Measurements from ENCODE around the gene PABPN1L. TPM values are rescaled to one million over a fixed set of nuclear protein-coding genes. Genes with fewer than 3 reads are reported as not detected.
A peak's percentile ranks its signal among the peaks of the same experiment; 100 is the strongest.

Gene PABPN1L
- total RNA-seq, 1 donor from 2014 or later, result not detected

DNA sequence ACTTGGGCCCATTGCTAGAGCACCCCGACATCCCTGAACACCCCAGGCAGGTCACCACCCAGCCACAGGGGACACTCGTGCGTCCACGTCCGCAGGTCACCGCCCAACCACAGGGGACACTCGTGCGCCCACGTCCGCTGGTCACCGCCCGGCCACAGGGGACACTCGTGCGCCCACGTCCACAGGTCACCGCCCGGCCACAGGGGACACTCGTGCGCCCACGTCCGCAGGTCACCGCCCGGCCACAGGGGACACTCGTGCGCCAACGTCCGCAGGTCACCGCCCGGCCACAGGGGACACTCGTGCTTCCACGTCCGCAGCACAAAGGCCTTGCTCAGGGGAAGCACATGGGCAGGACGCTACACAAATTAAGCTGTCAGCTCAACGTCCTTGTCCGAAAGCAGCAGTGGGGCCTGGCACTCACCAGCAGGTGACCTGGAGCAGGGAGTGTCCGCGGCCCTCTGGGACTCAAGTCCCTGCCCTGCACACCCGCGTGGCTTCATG is 27.4 kb downstream of the PABPN1L start:
- H3K4me3 Mint-ChIP-seq, result no peak overlapping the region
- no peaks in the 10 kb centered on the region for H3K36me3 Mint-ChIP-seq
- Histone ChIP-seq H3K36me3 (no peaks in the 10 kb centered on the region), H3K4me3 (no peak overlapping the region), H3K9me3 (ENCODE audit: low read depth) (no peaks in the 10 kb centered on the region), H3K9ac (no peak overlapping the region), H3K27me3 (no peaks in the 10 kb centered on the region), H2AFZ (replicated peaks) (no peak overlapping the region), H4K20me1 (ENCODE audit: low read depth) (no peaks in the 10 kb centered on the region), H3F3A (ENCODE audit: low read depth) (no peaks in the 10 kb centered on the region), H3K4me1 (no peaks in the 10 kb centered on the region), H3K79me2 (ENCODE audit: low read depth) (no peaks in the 10 kb centered on the region), H3K4me2 (no peak overlapping the region), H3K27ac (no peak overlapping the region)
- H3K9me3 Mint-ChIP-seq, result no peaks in the 10 kb centered on the region
- H3K27ac Mint-ChIP-seq, result no peak overlapping the region
- peaks cover 6% of the 10 kb centered on the region for H3K27me3 Mint-ChIP-seq (ENCODE audit: insufficient read depth, low read depth)
- TF ChIP-seq, protein P1, sequence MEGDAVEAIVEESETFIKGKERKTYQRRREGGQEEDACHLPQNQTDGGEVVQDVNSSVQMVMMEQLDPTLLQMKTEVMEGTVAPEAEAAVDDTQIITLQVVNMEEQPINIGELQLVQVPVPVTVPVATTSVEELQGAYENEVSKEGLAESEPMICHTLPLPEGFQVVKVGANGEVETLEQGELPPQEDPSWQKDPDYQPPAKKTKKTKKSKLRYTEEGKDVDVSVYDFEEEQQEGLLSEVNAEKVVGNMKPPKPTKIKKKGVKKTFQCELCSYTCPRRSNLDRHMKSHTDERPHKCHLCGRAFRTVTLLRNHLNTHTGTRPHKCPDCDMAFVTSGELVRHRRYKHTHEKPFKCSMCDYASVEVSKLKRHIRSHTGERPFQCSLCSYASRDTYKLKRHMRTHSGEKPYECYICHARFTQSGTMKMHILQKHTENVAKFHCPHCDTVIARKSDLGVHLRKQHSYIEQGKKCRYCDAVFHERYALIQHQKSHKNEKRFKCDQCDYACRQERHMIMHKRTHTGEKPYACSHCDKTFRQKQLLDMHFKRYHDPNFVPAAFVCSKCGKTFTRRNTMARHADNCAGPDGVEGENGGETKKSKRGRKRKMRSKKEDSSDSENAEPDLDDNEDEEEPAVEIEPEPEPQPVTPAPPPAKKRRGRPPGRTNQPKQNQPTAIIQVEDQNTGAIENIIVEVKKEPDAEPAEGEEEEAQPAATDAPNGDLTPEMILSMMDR (IDR thresholded peaks at IDR 0.05), result peak; percentile 34
- TF ChIP-seq EZH2phosphoT487 (IDR thresholded peaks at IDR 0.05), result no peak
- H3K4me1 Mint-ChIP-seq, result no peaks in the 10 kb centered on the region
- peak; percentile 15 for DNase-seq (ENCODE audit: low spot score)

DNA sequence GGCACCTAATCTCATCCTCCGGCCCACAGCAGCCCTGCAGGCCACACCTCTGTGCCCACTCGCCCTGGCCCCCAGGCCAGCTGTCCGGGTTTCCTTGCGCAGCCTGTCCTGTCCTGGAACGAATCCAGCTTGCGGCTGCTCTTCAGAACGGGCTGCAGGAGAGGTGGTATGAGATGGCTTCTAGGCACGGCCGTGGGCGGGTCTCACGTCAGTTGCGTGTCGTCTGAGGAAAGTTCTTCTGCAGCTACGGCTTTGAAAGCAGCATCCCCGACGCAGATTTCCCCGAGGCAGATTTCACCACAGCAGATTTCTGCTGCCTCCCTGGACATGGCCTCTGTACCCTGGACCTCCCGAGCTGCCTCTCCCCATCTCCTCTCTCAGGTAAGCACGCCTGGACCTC is 27.9 kb downstream of the PABPN1L start:
- H3K9ac ChIP-seq, result no peak overlapping the region
- no peak for DNase-seq (ENCODE audit: low spot score)
- H3K27ac ChIP-seq, result no peak overlapping the region
- no peaks in the 10 kb centered on the region for H3K36me3 Mint-ChIP-seq
- H3K9me3 Mint-ChIP-seq, result no peaks in the 10 kb centered on the region
- H3K27me3 Mint-ChIP-seq (ENCODE audit: insufficient read depth, low read depth), result peaks cover 4% of the 10 kb centered on the region
- H3K79me2 ChIP-seq (ENCODE audit: low read depth), result no peaks in the 10 kb centered on the region
- H3K9me3 ChIP-seq (ENCODE audit: low read depth), result no peaks in the 10 kb centered on the region
- H3F3A ChIP-seq (ENCODE audit: low read depth), result no peaks in the 10 kb centered on the region
- no peaks in the 10 kb centered on the region for H3K27me3 ChIP-seq
- no peak overlapping the region for H2AFZ ChIP-seq (replicated peaks)
- TF ChIP-seq EZH2 (IDR thresholded peaks at IDR 0.05), result no peak
- TF ChIP-seq, protein P1 (IDR thresholded peaks at IDR 0.05), result no peak
- TF ChIP-seq EZH2phosphoT487 (IDR thresholded peaks at IDR 0.05), result no peak
- H3K27ac Mint-ChIP-seq, result no peak overlapping the region
- no peak overlapping the region for H3K4me3 Mint-ChIP-seq
- H3K4me1 ChIP-seq, result no peaks in the 10 kb centered on the region
- no peak overlapping the region for H3K4me3 ChIP-seq
- no peaks in the 10 kb centered on the region for H4K20me1 ChIP-seq (ENCODE audit: low read depth)
- H3K4me1 Mint-ChIP-seq, result no peaks in the 10 kb centered on the region
- H3K4me2 ChIP-seq, result no peak overlapping the region
- no peaks in the 10 kb centered on the region for H3K36me3 ChIP-seq

DNA sequence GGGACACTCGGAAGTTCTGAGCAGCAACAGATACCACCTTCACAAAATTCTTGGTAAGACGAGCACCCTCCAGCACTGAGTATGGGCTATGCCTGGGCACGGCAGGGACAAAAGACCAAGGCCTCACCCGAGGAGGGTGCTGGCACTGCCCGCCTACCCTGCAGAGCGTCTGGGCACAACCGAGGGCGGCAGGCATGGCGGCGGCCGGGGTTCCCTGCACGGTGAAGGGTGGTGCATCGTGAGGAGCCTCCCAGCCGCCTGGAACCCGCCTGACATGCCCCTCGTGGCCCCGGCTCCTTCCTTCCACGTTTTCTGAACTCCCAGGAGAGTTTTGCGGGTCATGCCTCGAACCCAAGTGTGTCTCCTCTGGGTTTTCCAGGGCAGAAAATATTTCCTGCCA is 28.7 kb downstream of the PABPN1L start:
- H3F3A ChIP-seq (ENCODE audit: low read depth), result no peaks in the 10 kb centered on the region
- H3K9ac ChIP-seq, result no peak overlapping the region
- DNase-seq (ENCODE audit: low spot score), result no peak
- H4K20me1 ChIP-seq (ENCODE audit: low read depth), result no peaks in the 10 kb centered on the region
- no peak overlapping the region for H3K27ac ChIP-seq
- Mint-ChIP-seq H3K27ac (no peak overlapping the region), H3K9me3 (no peaks in the 10 kb centered on the region), H3K36me3 (no peaks in the 10 kb centered on the region), H3K4me1 (no peaks in the 10 kb centered on the region), H3K27me3 (ENCODE audit: insufficient read depth, low read depth) (peaks cover 2% of the 10 kb centered on the region), H3K4me3 (no peak overlapping the region)
- TF ChIP-seq, protein P1 (IDR thresholded peaks at IDR 0.05), result no peak
- TF ChIP-seq EZH2phosphoT487 (IDR thresholded peaks at IDR 0.05) (no peak), EZH2 (IDR thresholded peaks at IDR 0.05) (no peak)
- no peak overlapping the region for H2AFZ ChIP-seq (replicated peaks)
- H3K79me2 ChIP-seq (ENCODE audit: low read depth), result no peaks in the 10 kb centered on the region
- H3K4me2 ChIP-seq, result no peak overlapping the region
- H3K9me3 ChIP-seq (ENCODE audit: low read depth), result no peaks in the 10 kb centered on the region
- no peaks in the 10 kb centered on the region for H3K36me3 ChIP-seq
- no peaks in the 10 kb centered on the region for H3K4me1 ChIP-seq
- no peaks in the 10 kb centered on the region for H3K27me3 ChIP-seq
- no peak overlapping the region for H3K4me3 ChIP-seq

All from neural progenitor cell (in vitro differentiated cells).